ENCODE data around the gene IL17A. TPM values are rescaled to one million over a fixed set of nuclear protein-coding genes. Genes with fewer than 3 reads are reported as not detected.

IL17A gene
- total RNA-seq, 1 experiment from 2014 or later, result not detected

- Histone ChIP-seq H3K9me3 (replicated peaks) (no peaks in the 10 kb centered on the region), H3K4me3 (no peak overlapping the region), H3K27me3 (replicated peaks) (no peaks in the 10 kb centered on the region; the same call in 1 of the 2 replicates), H3K36me3 (no peaks in the 10 kb centered on the region), H3K4me1 (replicated peaks) (no peaks in the 10 kb centered on the region), H3K27ac (no peak overlapping the region)
- no peak for DNase-seq (ENCODE audit: low read depth in 1 of 2, low spot score in 2 of 2)
These were observed 24.1 kb downstream of the IL17A start for GRCh38 chr6:52210227-52210626.

GRCh38 chr6:52213127-52213526, 27.0 kb downstream of the IL17A start:
- Histone ChIP-seq H3K27me3 (replicated peaks) (peaks cover 5% of the 10 kb centered on the region; the same call in 1 of the 2 replicates), H3K27ac (no peak overlapping the region), H3K4me3 (no peak overlapping the region), H3K4me1 (replicated peaks) (no peaks in the 10 kb centered on the region), H3K36me3 (no peaks in the 10 kb centered on the region), H3K9me3 (replicated peaks) (no peaks in the 10 kb centered on the region)
- DNase-seq (ENCODE audit: low read depth in 1 of 2, low spot score in 2 of 2), result no peak

GRCh38 chr6:52215787-52216186, 29.6 kb downstream of the IL17A start:
- no peak for DNase-seq (ENCODE audit: low read depth in 1 of 2, low spot score in 2 of 2)
- H3K27me3 ChIP-seq (replicated peaks), result peaks cover 10% of the 10 kb centered on the region; the same call in 1 of the 2 replicates

GRCh38 chr6:52216932-52217575, 30.9 kb downstream of the IL17A start:
- Histone ChIP-seq H3K27ac (no peak overlapping the region), H3K9me3 (replicated peaks) (no peaks in the 10 kb centered on the region), H3K27me3 (replicated peaks) (peaks cover 10% of the 10 kb centered on the region), H3K4me1 (replicated peaks) (no peaks in the 10 kb centered on the region), H3K4me3 (no peak overlapping the region), H3K36me3 (no peaks in the 10 kb centered on the region)
- DNase-seq (ENCODE audit: low read depth in 1 of 2, low spot score in 2 of 2), result no peak

More at GRCh38 chr6:52215787-52216186, 29.6 kb downstream of the IL17A start:
- Histone ChIP-seq H3K27ac (no peak overlapping the region), H3K4me3 (no peak overlapping the region), H3K9me3 (replicated peaks) (no peaks in the 10 kb centered on the region), H3K36me3 (no peaks in the 10 kb centered on the region), H3K4me1 (replicated peaks) (no peaks in the 10 kb centered on the region)

GRCh38 chr6:52217761-52218160, 31.6 kb downstream of the IL17A start:
- Histone ChIP-seq H3K27me3 (replicated peaks) (peaks cover 10% of the 10 kb centered on the region), H3K36me3 (no peaks in the 10 kb centered on the region), H3K4me3 (no peak overlapping the region), H3K9me3 (replicated peaks) (no peaks in the 10 kb centered on the region), H3K27ac (no peak overlapping the region), H3K4me1 (replicated peaks) (no peaks in the 10 kb centered on the region)
- DNase-seq (ENCODE audit: low read depth in 1 of 2, low spot score in 2 of 2), result no peak

GRCh38 chr6:52221302-52221701, 35.1 kb downstream of the IL17A start:
- no peaks in the 10 kb centered on the region for H3K36me3 ChIP-seq
- H3K4me3 ChIP-seq, result no peak overlapping the region
- H3K9me3 ChIP-seq (replicated peaks), result no peaks in the 10 kb centered on the region
- no peak for DNase-seq (ENCODE audit: low read depth in 1 of 2, low spot score in 2 of 2)
- no peak overlapping the region for H3K27ac ChIP-seq
- H3K4me1 ChIP-seq (replicated peaks), result no peaks in the 10 kb centered on the region
- H3K27me3 ChIP-seq (replicated peaks), result peaks cover 7% of the 10 kb centered on the region

- Histone ChIP-seq H3K27ac (no peak overlapping the region), H3K9me3 (replicated peaks) (no peaks in the 10 kb centered on the region), H3K4me1 (replicated peaks) (no peaks in the 10 kb centered on the region), H3K27me3 (replicated peaks) (peaks cover 17% of the 10 kb centered on the region; the same call in 1 of the 2 replicates), H3K36me3 (no peaks in the 10 kb centered on the region), H3K4me3 (no peak overlapping the region)
- DNase-seq (ENCODE audit: low read depth in 1 of 2, low spot score in 2 of 2), result no peak
These were observed 41.3 kb downstream of the IL17A start for GRCh38 chr6:52227495-52227894.

GRCh38 chr6:52230685-52231084, 44.5 kb downstream of the IL17A start:
- Histone ChIP-seq H3K27me3 (replicated peaks) (peaks cover 23% of the 10 kb centered on the region; the same call in 1 of the 2 replicates), H3K9me3 (replicated peaks) (no peaks in the 10 kb centered on the region), H3K27ac (no peak overlapping the region), H3K4me3 (no peak overlapping the region), H3K36me3 (no peaks in the 10 kb centered on the region), H3K4me1 (replicated peaks) (no peaks in the 10 kb centered on the region)
- no peak for DNase-seq (ENCODE audit: low read depth in 1 of 2, low spot score in 2 of 2)

- no peak for DNase-seq (ENCODE audit: low read depth in 1 of 2, low spot score in 2 of 2)
- Histone ChIP-seq H3K27ac (no peak overlapping the region), H3K4me3 (no peak overlapping the region), H3K27me3 (replicated peaks) (peaks cover 23% of the 10 kb centered on the region; the same call in 1 of the 2 replicates), H3K4me1 (replicated peaks) (no peaks in the 10 kb centered on the region), H3K9me3 (replicated peaks) (no peaks in the 10 kb centered on the region), H3K36me3 (no peaks in the 10 kb centered on the region)
These were observed 45.4 kb downstream of the IL17A start for GRCh38 chr6:52231406-52232127.

GRCh38 chr6:52233005-52233404, 46.8 kb downstream of the IL17A start:
- no peaks in the 10 kb centered on the region for H3K36me3 ChIP-seq
- no peaks in the 10 kb centered on the region for H3K9me3 ChIP-seq (replicated peaks)
- no peak overlapping the region for H3K4me3 ChIP-seq
- no peaks in the 10 kb centered on the region for H3K4me1 ChIP-seq (replicated peaks)
- no peak overlapping the region for H3K27ac ChIP-seq
- peaks cover 24% of the 10 kb centered on the region for H3K27me3 ChIP-seq (replicated peaks)
- DNase-seq (ENCODE audit: low read depth in 1 of 2, low spot score in 2 of 2), result no peak

- no peak overlapping the region for H3K27ac ChIP-seq
- H3K27me3 ChIP-seq (replicated peaks), result peaks cover 24% of the 10 kb centered on the region
- no peak overlapping the region for H3K4me3 ChIP-seq
- no peaks in the 10 kb centered on the region for H3K9me3 ChIP-seq (replicated peaks)
- H3K4me1 ChIP-seq (replicated peaks), result no peaks in the 10 kb centered on the region
- H3K36me3 ChIP-seq, result no peaks in the 10 kb centered on the region
- peak; percentile 41 to 62 for DNase-seq (ENCODE audit: low read depth in 1 of 2, low spot score in 2 of 2)
These were observed 48.0 kb downstream of the IL17A start for GRCh38 chr6:52233975-52234823.
